Mesenchymal stem cell (in vitro differentiated cells and primary cell): ENCODE measurements around the gene HSPA6.
"Not testable (repeated sequence)": the region's sequence is repeated elsewhere in the genome, so short reads cannot be mapped to it uniquely, and the experiment has no call there.

Experiments used
- DNase-seq: peaks from one replicate; pipeline ENCODE4 v3.0.0-alpha.2; 2013
- H2AFZ ChIP-seq: one replicate; pipeline ENCODE4 v1.6.1; 2013; ENCODE audit warnings: low read depth, mild to moderate bottlenecking, control low read depth, inconsistent platforms, low read length, moderate library complexity
- H2AK5ac ChIP-seq: 2 replicates; pipeline ENCODE4 v1.6.1; 2013; ENCODE audit warnings: low read length, moderate library complexity, mild to moderate bottlenecking, inconsistent platforms; ENCODE audit not compliant: severe bottlenecking
- H2BK120ac ChIP-seq: one replicate; pipeline ENCODE4 v1.6.1; 2013; ENCODE audit warnings: low read depth, mild to moderate bottlenecking, inconsistent platforms, low read length, moderate library complexity
- H2BK12ac ChIP-seq, 2 experiments: one replicate each; pipeline ENCODE4 v1.6.1; 2013; ENCODE audit warnings: inconsistent platforms in 2 of 2, low read length in 2 of 2, mild to moderate bottlenecking in 2 of 2, moderate library complexity in 2 of 2, control low read depth in 1 of 2
- H2BK15ac ChIP-seq: one replicate; pipeline ENCODE4 v1.6.1; 2013; ENCODE audit warnings: mild to moderate bottlenecking, low read depth, inconsistent platforms; ENCODE audit not compliant: poor library complexity, severe bottlenecking
- H2BK5ac ChIP-seq: 2 replicates; pipeline ENCODE4 v1.6.1; 2013; ENCODE audit warnings: low read depth, mild to moderate bottlenecking, low read length, control low read depth, inconsistent platforms; ENCODE audit not compliant: poor library complexity, severe bottlenecking
- H3K14ac ChIP-seq, 2 experiments: one replicate each; pipeline ENCODE4 v1.6.1; 2013; ENCODE audit warnings: inconsistent platforms in 2 of 2, low read length in 2 of 2, control low read depth in 1 of 2, mild to moderate bottlenecking in 1 of 2, moderate library complexity in 1 of 2
- H3K18ac ChIP-seq, 2 experiments: one replicate each; pipeline ENCODE4 v1.6.1; 2013; ENCODE audit warnings: inconsistent platforms in 2 of 2, low read length in 2 of 2, control low read depth in 1 of 2, low read depth in 1 of 2, mild to moderate bottlenecking in 1 of 2
- H3K23ac ChIP-seq, 2 experiments: one replicate each; pipeline ENCODE4 v1.6.1; 2013; ENCODE audit warnings: inconsistent platforms in 2 of 2, low read length in 2 of 2, mild to moderate bottlenecking in 2 of 2, moderate library complexity in 2 of 2, control low read depth in 1 of 2
- H3K27ac ChIP-seq: 2 replicates; pipeline ENCODE4 v1.5.1; 2013; ENCODE audit warnings: mild to moderate bottlenecking, moderate library complexity, low read length, control low read depth, inconsistent platforms; ENCODE audit not compliant: poor library complexity, severe bottlenecking
- H3K27me3 ChIP-seq, 2 experiments: 2 replicates each; pipeline versions ENCODE4 v1.6.1 to v1.7.0; 2013; ENCODE audit warnings: low read length in 2 of 2, mild to moderate bottlenecking in 2 of 2, moderate library complexity in 2 of 2, control low read depth in 1 of 2, inconsistent platforms in 1 of 2; ENCODE audit not compliant: control insufficient read depth in 1 of 2, insufficient read depth in 1 of 2
- H3K36me3 ChIP-seq, 2 experiments: 2 replicates each; pipeline versions ENCODE4 v1.6.1 to v1.7.0; 2013; ENCODE audit warnings: low read length in 2 of 2, control low read depth in 1 of 2, inconsistent platforms in 1 of 2, low read depth in 1 of 2, mild to moderate bottlenecking in 1 of 2; ENCODE audit not compliant: insufficient read depth in 2 of 2, control insufficient read depth in 1 of 2
- H3K4ac ChIP-seq, 2 experiments: one replicate each; pipeline ENCODE4 v1.6.1; 2013; ENCODE audit warnings: inconsistent platforms in 2 of 2, low read length in 2 of 2, mild to moderate bottlenecking in 2 of 2, moderate library complexity in 2 of 2, control low read depth in 1 of 2, low read depth in 1 of 2
- H3K4me1 ChIP-seq: 2 replicates; pipeline ENCODE4 v1.6.1; 2013; ENCODE audit warnings: low read depth, low read length, control low read depth; ENCODE audit not compliant: control insufficient read depth, insufficient read depth
- H3K4me2 ChIP-seq: 2 replicates; pipeline ENCODE4 v1.6.1; 2013; ENCODE audit warnings: low read length, mild to moderate bottlenecking, inconsistent platforms; ENCODE audit not compliant: poor library complexity, severe bottlenecking
- H3K4me3 ChIP-seq, 2 experiments: 2 replicates each; pipeline versions ENCODE4 v1.5.1 to v1.7.0; 2013; ENCODE audit warnings: low read length in 2 of 2, mild to moderate bottlenecking in 2 of 2, control low read depth in 1 of 2, low read depth in 1 of 2; ENCODE audit not compliant: insufficient read depth in 1 of 2
- H3K79me1 ChIP-seq: replicated peaks from 2 replicates; pipeline ENCODE4 v1.6.1; 2013; ENCODE audit warnings: mild to moderate bottlenecking, control low read depth, low read length, inconsistent platforms; ENCODE audit not compliant: poor library complexity, severe bottlenecking
- H3K9ac ChIP-seq: 2 replicates; pipeline ENCODE4 v1.7.0; 2013; ENCODE audit warnings: mild to moderate bottlenecking, low read length, moderate library complexity
- H3K9me3 ChIP-seq: 2 replicates; pipeline ENCODE4 v1.7.0; 2013; ENCODE audit warnings: mild to moderate bottlenecking, low read length; ENCODE audit not compliant: control insufficient read depth
- H4K8ac ChIP-seq: one replicate; pipeline ENCODE4 v1.6.1; 2013; ENCODE audit warnings: inconsistent platforms, mild to moderate bottlenecking, low read length, moderate library complexity
- H4K91ac ChIP-seq: one replicate; pipeline ENCODE4 v1.6.1; 2013; ENCODE audit warnings: mild to moderate bottlenecking, low read length, inconsistent platforms
- WGBS: methylation state at CpG from one replicate; pipeline ENCODE4 v1.1.7; 2013; ENCODE audit warnings: mixed read lengths; 5-methylcytosine and 5-hydroxymethylcytosine counted together

The HSPA6 gene

DNA sequence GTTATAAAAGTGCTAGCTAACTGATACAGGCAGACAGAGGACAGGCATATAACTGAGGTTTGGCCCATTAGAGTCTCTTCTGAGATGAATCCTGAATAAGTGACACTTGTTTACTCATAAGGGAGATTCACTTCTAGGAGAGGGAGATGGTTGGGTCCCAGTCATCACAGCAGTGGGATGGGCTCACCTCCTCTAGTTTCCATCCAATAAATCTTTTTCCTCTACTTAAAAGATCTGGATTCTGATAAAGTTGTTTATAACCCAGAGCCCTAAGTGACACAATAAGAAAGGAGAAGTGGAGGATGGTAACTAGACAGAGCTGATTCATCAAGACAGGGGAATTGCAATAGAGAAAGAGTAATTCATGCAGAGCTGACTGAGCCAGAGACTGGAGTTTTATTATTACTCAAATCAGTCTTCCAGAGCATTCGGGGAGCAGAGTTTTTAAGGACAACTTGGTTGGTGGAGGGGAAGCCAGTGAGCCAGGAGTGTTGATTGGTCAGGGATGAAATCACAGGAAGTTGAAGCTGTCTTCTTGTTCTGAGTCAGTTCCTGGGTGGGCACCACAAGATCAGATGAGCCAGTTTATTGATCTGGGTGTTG, 30.6 kb downstream of the HSPA6 start:
- H3K9ac ChIP-seq, result peak overlapping the region; percentile 53

DNA sequence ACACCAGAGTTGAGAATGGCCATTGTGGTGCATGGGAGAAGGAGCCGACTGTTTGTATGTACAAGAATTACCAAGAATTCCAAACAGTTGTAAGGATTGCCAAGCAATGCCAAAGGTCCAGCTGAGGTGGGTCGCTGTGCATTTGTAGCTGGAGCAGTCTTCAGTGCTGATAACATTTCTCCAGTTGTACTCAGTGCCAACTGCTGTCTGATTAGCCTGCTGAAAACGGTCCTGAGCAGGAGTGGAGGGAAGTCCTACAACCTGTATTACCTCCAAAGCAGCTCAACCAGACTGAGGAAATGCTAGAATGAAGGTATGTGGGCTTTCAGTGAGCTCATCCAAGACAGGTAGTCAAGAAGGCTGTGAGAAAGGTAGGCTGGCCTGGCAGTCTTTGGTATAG, 31.8 kb downstream of the HSPA6 start:
- WGBS, result 85% methylated on average over 2 of the region's 3 CpGs
- H3K18ac ChIP-seq, H2BK12ac ChIP-seq, H3K36me3 ChIP-seq, H3K27me3 ChIP-seq, H3K27ac ChIP-seq, H3K23ac ChIP-seq, H3K9ac ChIP-seq, H3K4me2 ChIP-seq, H4K8ac ChIP-seq, H3K9me3 ChIP-seq, DNase-seq, H3K4me3 ChIP-seq, H2BK15ac ChIP-seq, H3K4me1 ChIP-seq, H3K4ac ChIP-seq, H2BK5ac ChIP-seq, H2AFZ ChIP-seq, H2BK120ac ChIP-seq, H3K79me1 ChIP-seq, H2AK5ac ChIP-seq, H3K14ac ChIP-seq: not testable (repeated sequence)
- peak overlapping the region; percentile 68 for H4K91ac ChIP-seq

More for the DNA sequence above, 30.6 kb downstream of the HSPA6 start:
- not testable (repeated sequence) for H3K4me1 ChIP-seq, H2BK120ac ChIP-seq, H2BK5ac ChIP-seq, H3K4me2 ChIP-seq, H2AK5ac ChIP-seq, H3K4me3 ChIP-seq, H3K4ac ChIP-seq, H4K8ac ChIP-seq, H2AFZ ChIP-seq, H3K18ac ChIP-seq, H3K14ac ChIP-seq, H2BK12ac ChIP-seq, H3K23ac ChIP-seq, H3K79me1 ChIP-seq, H3K27ac ChIP-seq, H4K91ac ChIP-seq, H3K9me3 ChIP-seq, H3K36me3 ChIP-seq, H3K27me3 ChIP-seq, H2BK15ac ChIP-seq
- peak; percentile 79 for DNase-seq
- no CpG with 5 or more reads among the region's 1 CpG for WGBS

DNA sequence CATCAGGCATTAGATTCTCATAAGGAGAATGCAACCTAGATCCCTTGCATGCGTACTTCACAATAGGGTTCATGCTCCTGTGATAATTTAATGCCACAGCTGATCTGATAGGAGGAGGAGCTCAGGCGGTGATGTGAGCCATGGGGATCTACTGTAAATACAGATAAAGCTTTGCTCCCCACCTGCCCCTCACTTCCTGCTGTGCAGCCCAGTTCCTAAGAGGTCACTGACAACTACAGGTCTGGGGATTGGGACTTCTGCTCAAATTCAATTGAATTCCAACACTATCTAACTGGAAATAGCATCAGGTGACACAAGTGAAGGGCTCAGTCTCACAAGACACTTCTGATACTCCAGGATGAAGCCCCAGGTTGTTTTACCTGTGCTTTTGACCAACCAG, 32.6 kb downstream of the HSPA6 start:
- H2BK12ac ChIP-seq, H3K9ac ChIP-seq, DNase-seq, H3K14ac ChIP-seq, H3K27me3 ChIP-seq, H3K4me1 ChIP-seq, H4K8ac ChIP-seq, H2AK5ac ChIP-seq, H2BK15ac ChIP-seq, H3K23ac ChIP-seq, H3K4me2 ChIP-seq, H3K79me1 ChIP-seq, H3K4me3 ChIP-seq, H4K91ac ChIP-seq, H2BK5ac ChIP-seq, H3K9me3 ChIP-seq, H3K4ac ChIP-seq, H3K27ac ChIP-seq, H3K18ac ChIP-seq, H2BK120ac ChIP-seq, H2AFZ ChIP-seq, H3K36me3 ChIP-seq: not testable (repeated sequence)
- WGBS, result no CpG with 5 or more reads among the region's 2 CpGs

DNA sequence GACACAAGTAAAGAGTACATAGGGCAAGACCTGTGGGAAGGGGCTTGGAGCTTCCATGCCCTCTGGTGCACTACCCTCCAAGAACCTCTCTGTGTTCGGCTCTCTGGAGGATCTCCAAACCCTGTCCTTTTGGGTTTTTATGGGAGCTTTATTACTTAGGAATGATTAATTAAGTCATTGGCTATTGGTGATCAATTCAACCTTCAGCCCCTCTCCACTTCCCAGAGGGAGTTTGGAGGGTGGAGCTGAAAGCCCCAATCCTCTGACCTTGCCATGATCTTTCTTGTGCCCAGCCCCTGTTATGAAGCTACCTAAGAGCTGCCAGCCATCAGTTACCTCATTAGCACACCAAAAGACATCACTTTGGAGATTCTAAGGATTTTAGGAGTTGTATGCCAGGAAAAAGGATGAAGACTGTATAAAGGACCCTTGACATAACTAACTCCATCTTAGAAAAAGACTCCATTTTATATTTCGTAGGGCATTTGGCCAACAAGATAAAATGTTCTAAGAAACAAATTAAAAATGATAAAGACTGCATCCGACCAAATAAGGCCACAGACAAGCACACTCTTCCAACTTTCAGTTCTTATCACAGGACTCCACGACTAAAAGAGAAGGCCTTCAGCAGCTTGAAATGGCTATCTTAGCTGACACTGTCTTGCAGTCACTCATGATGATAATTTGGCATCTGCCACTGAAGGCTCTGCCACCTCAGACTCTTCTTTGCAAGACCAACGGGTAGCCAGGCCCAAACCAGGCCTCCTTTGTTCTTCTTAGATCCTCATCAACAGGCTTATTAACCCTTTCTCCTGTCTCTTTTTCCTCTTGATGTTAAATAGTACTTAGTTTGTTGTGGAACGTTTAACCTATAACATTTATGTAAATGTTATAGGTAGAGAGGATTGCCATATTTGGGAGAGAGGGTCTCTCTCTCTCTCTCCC, 33.4 kb downstream of the HSPA6 start:
- WGBS, result 75% methylated on average over 3 of the region's 6 CpGs

More for the DNA sequence above, 33.4 kb downstream of the HSPA6 start:
- H3K18ac ChIP-seq, H2BK5ac ChIP-seq, H3K9ac ChIP-seq, H3K4ac ChIP-seq, H2AFZ ChIP-seq, H3K27me3 ChIP-seq, H3K4me2 ChIP-seq, H2BK15ac ChIP-seq, H3K4me3 ChIP-seq, H3K27ac ChIP-seq, H3K36me3 ChIP-seq, H2AK5ac ChIP-seq, H3K23ac ChIP-seq, H3K79me1 ChIP-seq, H3K4me1 ChIP-seq, H2BK120ac ChIP-seq, DNase-seq, H3K14ac ChIP-seq, H4K91ac ChIP-seq, H3K9me3 ChIP-seq, H2BK12ac ChIP-seq, H4K8ac ChIP-seq: not testable (repeated sequence)
